Activated CD8-positive, alpha-beta T cell treated with anti-CD3 and anti-CD28 coated beads for 36 hours (primary cell): ENCODE results near the gene PAPSS2. TPM values are rescaled to one million over a fixed set of nuclear protein-coding genes. Genes with fewer than 3 reads are reported as not detected.
A peak's percentile ranks its signal among the peaks of the same experiment; 100 is the strongest.

Experiments
- ATAC-seq: fragments of 200-7000 bp; cut with Tn5 transposase; one replicate; pipeline ENCODE4 v1.10.0; 2021; ENCODE audit warnings: mild to moderate bottlenecking, moderate library complexity
- CTCF ChIA-PET: fragments of 350-600 bp; sonication (Branson Sonifier 250); formaldehyde crosslinking; loops from one replicate; lab custom pipeline; 2021; ENCODE audit warnings: antibody characterized with exemption; lab: Charles Lee
- POLR2A ChIA-PET: fragments of 350-600 bp; sonication (Branson Sonifier 250); formaldehyde crosslinking; loops from one replicate; lab custom pipeline; 2021; ENCODE audit warnings: antibody characterized with exemption; lab: Charles Lee
- DNase-seq: peaks from one replicate; pipeline ENCODE4 v3.0.0-alpha.2; 2020
- H3K27ac Mint-ChIP-seq: one replicate; pipeline ENCODE4 v1.8.0; 2021; ENCODE audit warnings: mild to moderate bottlenecking, mixed read lengths
- H3K27me3 Mint-ChIP-seq: one replicate; pipeline ENCODE4 v1.8.0; 2021; ENCODE audit warnings: mixed read lengths
- H3K36me3 Mint-ChIP-seq: one replicate; pipeline ENCODE4 v1.8.0; 2021; ENCODE audit warnings: low read depth, mixed read lengths
- H3K4me1 Mint-ChIP-seq: one replicate; pipeline ENCODE4 v1.8.0; 2021; ENCODE audit warnings: low read depth, mixed read lengths
- H3K4me3 Mint-ChIP-seq: one replicate; pipeline ENCODE4 v1.8.0; 2021; ENCODE audit warnings: mild to moderate bottlenecking, moderate library complexity, mixed read lengths
- H3K9me3 Mint-ChIP-seq: one replicate; pipeline ENCODE4 v1.8.0; 2021; ENCODE audit warnings: mixed read lengths
- CTCF ChIP-seq: fragments of 200-600 bp; IDR thresholded peaks from one replicate; pipeline ENCODE4 v1.8.0; 2022; ENCODE audit warnings: antibody characterized with exemption, mild to moderate bottlenecking
- intact Hi-C: fragments of 100-400 bp; cut with micrococcal nuclease; formaldehyde crosslinking; loops from one replicate; pipeline ENCODE4 v1.10.0; 2022
- total RNA-seq, 2 experiments: library from RNA; stranded (reverse); gene quantifications; one replicate each; pipeline ENCODE4 v1.2.3, GENCODE V29; 2021

The PAPSS2 gene
- total RNA-seq, 2 experiments from 2014 or later: 0.14 to 0.20 TPM

GRCh38 chr10:87753995-87754866 is 94.6 kb downstream of the PAPSS2 start:
- no peaks in the 10 kb centered on the region for H3K27me3 Mint-ChIP-seq
- TF ChIP-seq CTCF: no peak
- H3K9me3 Mint-ChIP-seq: no peaks in the 10 kb centered on the region
- ATAC-seq (peak; percentile 73), DNase-seq (peak; percentile 39)
- no peak overlapping the region for H3K4me3 Mint-ChIP-seq
- H3K4me1 Mint-ChIP-seq: peaks cover 37% of the 10 kb centered on the region
- H3K36me3 Mint-ChIP-seq: peaks cover 24% of the 10 kb centered on the region
- POLR2A ChIA-PET: interaction anchor here (0.6 to 0.9 kb wide), 2 partner anchors 9 to 10 kb away, joined by 3 to 5 read pairs; no protein-coding TSS in a partner anchor
- CTCF ChIA-PET: no interaction called here
- H3K27ac Mint-ChIP-seq: peak overlapping the region; percentile 73
- intact Hi-C loops: no loop called here

GRCh38 chr10:87757685-87758084 is 98.0 kb downstream of the PAPSS2 start:
- Mint-ChIP-seq H3K36me3 (peaks cover 40% of the 10 kb centered on the region), H3K4me3 (no peak overlapping the region), H3K27me3 (no peaks in the 10 kb centered on the region), H3K27ac (no peak overlapping the region), H3K9me3 (no peaks in the 10 kb centered on the region), H3K4me1 (peaks cover 38% of the 10 kb centered on the region)
- intact Hi-C loops: no loop called here
- ATAC-seq (no peak), DNase-seq (no peak)
- no peak for TF ChIP-seq CTCF
- POLR2A ChIA-PET: no interaction called here
- CTCF ChIA-PET: no interaction called here

GRCh38 chr10:87759551-87759950 is 99.9 kb downstream of the PAPSS2 start:
- H3K27ac Mint-ChIP-seq: no peak overlapping the region
- H3K36me3 Mint-ChIP-seq: peaks cover 32% of the 10 kb centered on the region
- no peak overlapping the region for H3K4me3 Mint-ChIP-seq
- H3K4me1 Mint-ChIP-seq: peaks cover 31% of the 10 kb centered on the region
- no peak for TF ChIP-seq CTCF
- no peak for DNase-seq
- ATAC-seq: no peak
- POLR2A ChIA-PET: interaction anchor here (1.1 kb wide), 1 partner anchor 59 kb away, joined by 5 read pairs; the partner anchor contains the start of gene ATAD1
- H3K9me3 Mint-ChIP-seq: no peaks in the 10 kb centered on the region
- CTCF ChIA-PET: interaction anchor here (0.7 to 3.2 kb wide), 3 partner anchors 11 to 101 kb away, joined by 3 to 12 read pairs (median 11); no protein-coding TSS in a partner anchor
- H3K27me3 Mint-ChIP-seq: no peaks in the 10 kb centered on the region
- intact Hi-C loops: no loop called here

- DNase-seq: no peak
- H3K27ac Mint-ChIP-seq: peak overlapping the region; percentile 55
- no peaks in the 10 kb centered on the region for H3K27me3 Mint-ChIP-seq
- intact Hi-C loops: no loop called here
- H3K4me1 Mint-ChIP-seq: peaks cover 28% of the 10 kb centered on the region
- CTCF ChIA-PET: interaction anchor here (1.3 to 3.2 kb wide), 3 partner anchors 10 to 26 kb away, joined by 4 to 12 read pairs (median 11); no protein-coding TSS in a partner anchor
- peaks cover 33% of the 10 kb centered on the region for H3K36me3 Mint-ChIP-seq
- no peak overlapping the region for H3K4me3 Mint-ChIP-seq
- no peaks in the 10 kb centered on the region for H3K9me3 Mint-ChIP-seq
- ATAC-seq: no peak
- POLR2A ChIA-PET: interaction anchor here (1.1 kb wide), 1 partner anchor 58 kb away, joined by 5 read pairs; the partner anchor contains the start of gene ATAD1
- no peak for TF ChIP-seq CTCF
Measured at GRCh38 chr10:87760195-87760905, 100.7 kb downstream of the PAPSS2 start.
